DOHH2 (cell line): Measurements from ENCODE around the gene PDE4D.

Source experiments
- H3F3A ChIP-seq: fragments of 200-600 bp; sonication (generic), shearing (Covaris generic); 2 replicates; pipeline ENCODE4 v1.6.0; 2016; ENCODE audit warnings: antibody characterized with exemption, mild to moderate bottlenecking; ENCODE audit not compliant: control insufficient read depth, insufficient read depth
- H3K27ac ChIP-seq: fragments of 200-600 bp; sonication (generic); 2 replicates; pipeline ENCODE4 v1.5.1; 2014; ENCODE audit warnings: low read depth, mild to moderate bottlenecking, low read length, moderate library complexity
- H3K27me3 ChIP-seq: fragments of 200-600 bp; sonication (generic); 2 replicates; pipeline ENCODE4 v1.6.1; 2014; ENCODE audit warnings: mild to moderate bottlenecking, low read length, mixed read lengths; ENCODE audit not compliant: control insufficient read depth
- H3K36me3 ChIP-seq: fragments of 200-600 bp; sonication (generic); 2 replicates; pipeline ENCODE4 v1.6.1; 2014; ENCODE audit warnings: mild to moderate bottlenecking, low read length, moderate library complexity, mixed read lengths; ENCODE audit not compliant: control insufficient read depth
- H3K4me1 ChIP-seq: fragments of 200-600 bp; sonication (generic); 2 replicates; pipeline ENCODE4 v1.6.1; 2014; ENCODE audit warnings: mild to moderate bottlenecking, low read length, mixed read lengths; ENCODE audit not compliant: control insufficient read depth
- H3K4me2 ChIP-seq: fragments of 200-600 bp; sonication (generic); 2 replicates; pipeline ENCODE4 v1.6.0; 2014; ENCODE audit warnings: mild to moderate bottlenecking, low read length, moderate library complexity
- H3K4me3 ChIP-seq: fragments of 200-600 bp; sonication (generic); 2 replicates; pipeline ENCODE4 v1.5.1; 2014; ENCODE audit warnings: mild to moderate bottlenecking, low read length, mixed read lengths
- H3K79me2 ChIP-seq: fragments of 200-600 bp; sonication (generic); 2 replicates; pipeline ENCODE4 v1.6.1; 2014; ENCODE audit warnings: mild to moderate bottlenecking, low read length, mixed read lengths; ENCODE audit not compliant: control insufficient read depth
- H3K9me2 ChIP-seq: fragments of 200-600 bp; sonication (generic); replicated peaks from 2 replicates; pipeline ENCODE4 v1.6.1; 2014; ENCODE audit warnings: mild to moderate bottlenecking, low read length, mixed read lengths; ENCODE audit not compliant: control insufficient read depth
- H3K9me3 ChIP-seq: fragments of 200-600 bp; sonication (generic); 2 replicates; pipeline ENCODE4 v1.6.1; 2014; ENCODE audit warnings: antibody characterized with exemption, low read length, mixed read lengths; ENCODE audit not compliant: control insufficient read depth, insufficient read depth
- H4K20me1 ChIP-seq: fragments of 200-600 bp; sonication (generic); 2 replicates; pipeline ENCODE4 v1.6.0; 2014; ENCODE audit warnings: low read depth, mild to moderate bottlenecking, antibody characterized with exemption, low read length, moderate library complexity; ENCODE audit not compliant: control insufficient read depth, insufficient read depth
- EZH2phosphoT487 ChIP-seq: fragments of 200-600 bp; sonication (generic); IDR thresholded peaks from 2 replicates; pipeline ENCODE4 v1.6.1; 2017; ENCODE audit warnings: borderline replicate concordance, mild to moderate bottlenecking, antibody characterized with exemption, low read length, moderate library complexity, mixed read lengths
- TF ChIP-seq, protein P1 (sequence below): fragments of 200-600 bp; sonication (generic); IDR thresholded peaks from one replicate; pipeline ENCODE4 v1.5.1; 2014; ENCODE audit warnings: antibody characterized with exemption, mild to moderate bottlenecking, low read depth, low read length; ENCODE audit not compliant: poor library complexity, severe bottlenecking

The PDE4D gene

GRCh38 chr5:59833448-59833847 lies 60.1 kb downstream of the PDE4D start:
- Histone ChIP-seq H3K27ac (no peak overlapping the region), H3K9me3 (no peaks in the 10 kb centered on the region), H3K27me3 (no peaks in the 10 kb centered on the region), H3K4me2 (no peak overlapping the region), H3K4me1 (no peaks in the 10 kb centered on the region), H4K20me1 (no peaks in the 10 kb centered on the region), H3F3A (no peaks in the 10 kb centered on the region), H3K79me2 (no peaks in the 10 kb centered on the region), H3K4me3 (no peak overlapping the region), H3K36me3 (no peaks in the 10 kb centered on the region), H3K9me2 (no peaks in the 10 kb centered on the region)
- TF ChIP-seq, protein P1, sequence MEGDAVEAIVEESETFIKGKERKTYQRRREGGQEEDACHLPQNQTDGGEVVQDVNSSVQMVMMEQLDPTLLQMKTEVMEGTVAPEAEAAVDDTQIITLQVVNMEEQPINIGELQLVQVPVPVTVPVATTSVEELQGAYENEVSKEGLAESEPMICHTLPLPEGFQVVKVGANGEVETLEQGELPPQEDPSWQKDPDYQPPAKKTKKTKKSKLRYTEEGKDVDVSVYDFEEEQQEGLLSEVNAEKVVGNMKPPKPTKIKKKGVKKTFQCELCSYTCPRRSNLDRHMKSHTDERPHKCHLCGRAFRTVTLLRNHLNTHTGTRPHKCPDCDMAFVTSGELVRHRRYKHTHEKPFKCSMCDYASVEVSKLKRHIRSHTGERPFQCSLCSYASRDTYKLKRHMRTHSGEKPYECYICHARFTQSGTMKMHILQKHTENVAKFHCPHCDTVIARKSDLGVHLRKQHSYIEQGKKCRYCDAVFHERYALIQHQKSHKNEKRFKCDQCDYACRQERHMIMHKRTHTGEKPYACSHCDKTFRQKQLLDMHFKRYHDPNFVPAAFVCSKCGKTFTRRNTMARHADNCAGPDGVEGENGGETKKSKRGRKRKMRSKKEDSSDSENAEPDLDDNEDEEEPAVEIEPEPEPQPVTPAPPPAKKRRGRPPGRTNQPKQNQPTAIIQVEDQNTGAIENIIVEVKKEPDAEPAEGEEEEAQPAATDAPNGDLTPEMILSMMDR: no peak
- TF ChIP-seq EZH2phosphoT487: no peak

- no peaks in the 10 kb centered on the region for H4K20me1 ChIP-seq
- H3K79me2 ChIP-seq: no peaks in the 10 kb centered on the region
- no peak overlapping the region for H3K27ac ChIP-seq
- TF ChIP-seq, protein P1: no peak
- TF ChIP-seq EZH2phosphoT487: no peak
- no peaks in the 10 kb centered on the region for H3K36me3 ChIP-seq
- H3K4me3 ChIP-seq: no peak overlapping the region
- H3K4me1 ChIP-seq: no peaks in the 10 kb centered on the region
- no peaks in the 10 kb centered on the region for H3K9me2 ChIP-seq
- no peaks in the 10 kb centered on the region for H3F3A ChIP-seq
- no peak overlapping the region for H3K4me2 ChIP-seq
- H3K9me3 ChIP-seq: no peaks in the 10 kb centered on the region
- no peaks in the 10 kb centered on the region for H3K27me3 ChIP-seq
These were observed 60.8 kb downstream of the PDE4D start for GRCh38 chr5:59832577-59833301.

- Histone ChIP-seq H3K9me3 (no peaks in the 10 kb centered on the region), H3K27me3 (0 out of 2 replicates have a peak, but pooled peaks cover 2% of the 10 kb centered on the region), H4K20me1 (no peaks in the 10 kb centered on the region), H3K9me2 (no peaks in the 10 kb centered on the region), H3K27ac (no peak overlapping the region), H3K4me1 (no peaks in the 10 kb centered on the region), H3K79me2 (no peaks in the 10 kb centered on the region), H3K4me2 (no peak overlapping the region), H3F3A (no peaks in the 10 kb centered on the region), H3K36me3 (no peaks in the 10 kb centered on the region), H3K4me3 (no peak overlapping the region)
- TF ChIP-seq EZH2phosphoT487: no peak
- TF ChIP-seq, protein P1: no peak
These were observed 62.1 kb downstream of the PDE4D start for GRCh38 chr5:59831326-59832010.
